ENCODE data around the gene PARD3B. TPM values are rescaled to one million over a fixed set of nuclear protein-coding genes. Genes with fewer than 3 reads are reported as not detected.

Gene PARD3B
- total and polyA plus RNA-seq, 2 of the 13 experiments (the other 11 are each of a cell fraction or from before 2014, with no cell fraction given): 0.71 to 2.3 TPM

GRCh38 chr2:205596581-205596980, 1051.3 kb downstream of the PARD3B start (continued):
- no peak for TF ChIP-seq ZBTB39 (CRISPR knock-in tag; IDR thresholded peaks at IDR 0.05)
- no peak for TF ChIP-seq RNF2 (conservative IDR thresholded peaks at IDR 0.05; ENCODE audit: low read depth)
- no peak for TF ChIP-seq IRF9 (CRISPR knock-in tag; IDR thresholded peaks at IDR 0.05; ENCODE audit: borderline replicate concordance)
- TF ChIP-seq NFRKB (IDR thresholded peaks at IDR 0.05): no peak
- TF ChIP-seq ZNF121 (CRISPR knock-in tag; IDR thresholded peaks at IDR 0.05): no peak
- TF ChIP-seq PRPF4 (IDR thresholded peaks at IDR 0.05; ENCODE audit: low read depth, low read length, poor library complexity, severe bottlenecking): no peak
- TF ChIP-seq PAX8 (CRISPR knock-in tag; IDR thresholded peaks at IDR 0.05; ENCODE audit: borderline replicate concordance): no peak
- no peak for TF ChIP-seq SKI (IDR thresholded peaks at IDR 0.05; ENCODE audit: partially characterized antibody)
- TF ChIP-seq HMGXB3 (CRISPR knock-in tag; IDR thresholded peaks at IDR 0.05; ENCODE audit: borderline replicate concordance): no peak

Data from HepG2 (cell line).